HG02870 (cell line): ENCODE measurements around the gene SPATA2.
"Not testable (repeated sequence)": the region's sequence is repeated elsewhere in the genome, so short reads cannot be mapped to it uniquely, and the experiment has no call there.

Experiments used
- ATAC-seq: cut with Tn5 transposase; IDR thresholded peaks from one replicate; pipeline ENCODE4 v1.9.1; 2021; ENCODE audit warnings: mild to moderate bottlenecking, moderate library complexity; ENCODE audit not compliant: unreplicated experiment

Gene SPATA2

DNA sequence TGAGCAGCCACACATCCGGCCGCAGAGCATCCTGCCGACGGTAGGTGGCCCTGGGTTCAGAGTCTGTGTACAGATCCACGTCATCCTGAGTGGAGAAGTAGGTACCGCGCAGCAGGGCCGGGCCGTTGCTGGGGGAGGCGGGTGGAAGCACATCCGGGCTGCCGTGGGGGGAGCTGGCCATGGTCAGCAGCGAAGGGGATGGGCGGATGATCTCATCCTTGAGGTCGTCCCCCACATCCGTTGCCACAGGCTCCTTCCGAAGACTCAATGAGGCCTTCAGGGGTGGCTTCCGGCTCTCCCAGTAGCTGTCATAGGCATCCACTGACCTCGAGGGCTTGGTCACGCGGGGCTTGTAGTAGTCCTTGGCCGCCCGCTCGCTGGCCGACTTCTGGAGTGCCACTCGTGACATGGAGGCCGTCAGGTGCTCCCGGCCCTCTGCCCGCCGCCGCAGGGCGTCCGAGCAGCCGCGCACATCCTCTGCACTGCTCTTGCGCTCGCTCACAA lies 9.2 kb downstream of the SPATA2 start:
- no peak for ATAC-seq

DNA sequence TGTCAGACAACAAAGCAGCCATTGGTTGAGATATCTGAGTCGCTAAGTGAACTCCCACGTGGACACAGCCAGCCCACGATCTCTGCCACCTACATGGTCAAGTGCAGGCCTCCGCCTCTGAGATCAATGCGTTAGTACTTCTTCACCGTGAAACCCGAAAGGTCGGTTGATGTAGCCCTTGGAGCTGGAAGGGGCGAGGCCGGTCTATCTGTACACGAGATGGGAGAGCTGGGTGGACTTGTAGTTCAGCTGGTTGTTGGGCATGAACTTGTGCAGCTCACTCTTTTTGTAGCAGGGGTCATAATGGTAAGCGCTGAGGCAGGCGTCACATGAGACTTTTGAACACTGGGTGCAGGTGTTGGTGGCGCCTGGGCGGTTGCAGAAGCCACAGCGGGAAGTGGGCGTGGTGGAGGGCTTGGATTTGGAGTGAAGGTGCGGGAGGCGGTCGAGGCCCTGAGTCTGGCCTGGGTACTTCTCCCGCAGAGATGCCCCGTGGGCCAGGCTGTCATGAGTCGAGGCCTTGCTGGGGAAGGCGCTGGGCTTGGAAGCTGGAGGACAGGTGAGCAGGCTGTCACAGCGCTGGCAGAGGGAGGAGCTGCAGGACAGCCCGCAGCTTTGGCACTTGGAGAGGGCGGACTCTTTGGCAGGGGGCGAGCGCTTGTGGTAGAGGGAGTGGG lies 9.8 kb downstream of the SPATA2 start:
- ATAC-seq = no peak

DNA sequence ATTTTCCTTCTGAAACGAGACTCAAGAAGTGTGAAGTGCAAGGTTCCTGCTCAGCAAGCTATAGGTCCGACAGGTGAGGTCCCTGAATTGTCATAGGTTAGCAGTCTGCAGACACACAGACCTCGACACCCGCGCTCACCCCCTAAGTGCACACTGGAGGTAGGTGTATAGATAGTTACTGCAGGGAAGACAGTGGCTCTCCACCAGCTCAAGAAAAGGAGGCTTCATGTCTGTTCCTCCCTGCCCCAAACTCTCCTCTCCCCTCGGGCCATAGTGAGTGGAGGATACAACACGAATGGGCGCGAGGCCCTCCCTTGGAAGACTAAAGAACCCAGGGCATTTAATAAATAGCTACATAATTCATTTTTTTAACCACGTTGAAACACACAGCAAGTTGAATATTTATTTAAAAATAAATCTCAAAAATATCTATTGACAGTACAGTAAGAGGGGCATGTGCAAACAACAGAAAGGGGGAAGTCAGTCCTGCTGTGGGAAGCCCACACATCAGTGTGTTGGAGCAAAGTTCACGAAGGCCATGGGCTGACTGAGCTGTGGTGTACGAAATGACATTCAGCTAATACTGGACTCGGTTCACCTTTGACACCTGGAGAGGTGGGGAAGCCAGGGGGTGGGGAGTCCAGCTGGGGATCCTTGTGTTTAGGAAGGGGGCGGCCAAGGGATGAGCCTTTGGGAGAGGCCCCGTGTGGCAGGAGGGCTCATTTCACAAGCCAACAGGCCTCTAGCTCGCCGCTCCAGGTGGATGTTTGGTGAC lies 10.7 kb downstream of the SPATA2 start:
- ATAC-seq = no peak

DNA sequence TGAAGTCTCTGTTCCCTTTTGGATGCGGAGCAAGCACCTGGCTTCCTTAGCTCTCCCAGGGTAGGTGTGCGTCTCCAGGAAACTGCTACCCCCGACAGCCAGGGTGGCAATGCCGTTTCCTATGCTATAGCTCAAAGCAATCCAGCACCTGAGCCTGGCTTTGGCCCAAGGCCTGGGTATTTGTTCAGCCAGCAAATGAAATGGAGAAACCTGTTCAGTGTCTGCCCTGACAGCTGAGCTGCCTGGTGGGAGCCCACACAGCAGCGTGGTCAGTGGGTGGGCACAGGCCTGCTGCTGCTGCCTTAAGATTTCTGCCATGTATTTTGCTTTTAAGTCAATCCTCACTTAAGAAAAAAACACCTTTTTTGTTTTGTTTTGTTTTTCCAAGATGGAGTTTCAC lies 13.7 kb downstream of the SPATA2 start:
- no peak for ATAC-seq

DNA sequence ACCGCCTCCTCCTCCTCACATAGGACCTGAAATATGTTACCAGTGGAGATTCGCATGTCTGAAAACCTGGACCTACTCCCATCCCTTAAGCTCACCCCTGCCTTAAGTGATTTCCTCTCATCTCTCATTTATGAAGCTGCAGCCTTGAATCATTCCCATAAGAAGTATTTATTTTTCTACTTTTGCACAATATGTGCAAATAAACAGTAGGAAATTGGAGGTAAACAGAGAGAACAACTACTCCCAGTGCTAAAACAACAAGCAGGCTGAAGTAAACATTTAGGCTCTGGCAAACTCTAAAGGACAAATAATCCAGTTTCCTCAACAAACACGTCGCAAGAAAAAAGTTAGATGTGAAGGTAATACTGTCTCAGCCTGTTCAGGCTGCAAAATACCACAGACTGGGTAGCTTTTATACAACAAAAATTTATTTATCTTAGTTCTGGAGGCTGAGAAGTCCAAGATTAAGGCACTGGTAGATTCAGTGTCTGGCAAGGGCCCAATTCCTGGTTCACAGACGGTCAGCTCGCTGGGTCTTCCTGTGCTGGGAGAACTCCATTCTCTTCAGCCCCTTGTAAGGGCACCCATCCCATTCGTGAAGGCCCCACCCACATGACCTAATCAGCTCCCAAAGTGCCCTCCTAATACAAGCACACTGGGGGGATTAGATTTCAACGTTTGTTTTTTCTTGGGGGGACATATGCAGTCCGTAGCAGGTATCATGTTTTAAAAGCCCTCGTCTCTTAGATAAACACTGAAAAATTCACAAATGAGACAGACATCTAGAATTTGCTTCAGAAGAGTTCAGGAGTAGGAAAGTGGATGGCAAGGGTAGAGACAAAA lies 15.6 kb downstream of the SPATA2 start:
- ATAC-seq = no peak

DNA sequence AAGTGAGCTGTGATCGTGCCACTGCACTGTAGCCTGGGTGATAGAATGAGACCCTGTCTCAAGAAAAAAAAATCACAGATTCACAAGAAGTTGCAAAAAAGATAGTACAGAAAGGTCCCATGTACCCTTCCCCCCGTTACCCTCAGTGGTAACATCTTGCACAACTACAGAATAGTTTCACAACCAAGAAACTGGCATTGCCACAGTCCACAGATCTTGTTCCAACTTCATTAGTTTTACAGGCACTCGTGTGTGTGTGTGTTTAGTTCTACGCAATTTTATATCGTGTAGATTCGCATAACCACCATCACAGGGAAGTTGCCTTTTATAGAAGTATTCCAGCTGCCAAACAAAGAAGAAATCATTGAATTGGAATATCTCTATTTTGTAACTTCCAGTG lies 19.1 kb downstream of the SPATA2 start:
- ATAC-seq = no peak

DNA sequence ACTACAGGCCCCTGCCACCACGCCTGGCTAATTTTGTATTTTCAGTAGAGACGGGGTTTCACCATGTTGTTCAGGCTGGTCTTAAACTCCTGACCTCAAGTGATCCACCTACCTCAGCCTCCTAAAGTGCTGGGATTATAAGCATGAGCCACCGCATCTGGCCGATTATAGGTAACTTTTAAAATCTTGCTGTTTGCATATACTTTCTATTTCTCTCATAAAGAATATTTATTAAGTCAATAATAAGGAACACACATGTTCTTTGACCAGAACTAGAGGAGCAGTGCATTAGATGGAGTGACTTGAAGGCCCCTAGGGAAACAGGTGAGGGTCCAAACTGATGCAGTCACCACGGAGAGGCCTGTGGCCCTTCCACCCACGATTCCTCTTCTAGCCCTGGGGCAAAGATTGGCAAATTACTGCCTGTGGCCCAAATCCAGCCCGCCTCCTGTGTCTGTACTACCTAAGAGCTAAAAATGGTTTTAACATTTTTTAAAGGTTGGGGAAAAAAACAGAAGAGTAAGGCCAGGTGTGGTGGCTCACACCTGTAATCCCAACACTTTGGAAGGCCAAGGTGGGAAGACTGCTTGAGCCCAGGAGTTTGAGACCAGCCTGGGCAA lies 19.7 kb downstream of the SPATA2 start:
- not testable (repeated sequence) for ATAC-seq

DNA sequence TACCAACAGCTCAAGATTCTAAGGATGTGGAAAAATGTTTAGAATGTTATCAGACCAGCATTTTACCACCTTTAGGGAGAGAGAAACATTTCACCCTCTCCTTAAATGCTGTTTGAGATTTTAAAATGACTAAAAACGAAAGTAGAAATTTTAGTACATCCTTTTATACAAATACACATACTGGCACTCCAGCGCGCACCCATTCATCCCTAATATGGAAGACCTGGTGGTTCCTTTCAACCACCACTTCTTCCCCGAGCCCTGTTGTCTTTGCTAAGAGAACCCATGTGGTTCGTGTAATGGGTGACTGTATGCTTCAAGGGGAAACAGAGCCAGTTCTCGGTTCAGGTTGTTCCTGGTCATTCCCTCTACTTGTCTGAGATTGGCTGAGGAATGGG lies 21.3 kb downstream of the SPATA2 start:
- ATAC-seq = no peak

DNA sequence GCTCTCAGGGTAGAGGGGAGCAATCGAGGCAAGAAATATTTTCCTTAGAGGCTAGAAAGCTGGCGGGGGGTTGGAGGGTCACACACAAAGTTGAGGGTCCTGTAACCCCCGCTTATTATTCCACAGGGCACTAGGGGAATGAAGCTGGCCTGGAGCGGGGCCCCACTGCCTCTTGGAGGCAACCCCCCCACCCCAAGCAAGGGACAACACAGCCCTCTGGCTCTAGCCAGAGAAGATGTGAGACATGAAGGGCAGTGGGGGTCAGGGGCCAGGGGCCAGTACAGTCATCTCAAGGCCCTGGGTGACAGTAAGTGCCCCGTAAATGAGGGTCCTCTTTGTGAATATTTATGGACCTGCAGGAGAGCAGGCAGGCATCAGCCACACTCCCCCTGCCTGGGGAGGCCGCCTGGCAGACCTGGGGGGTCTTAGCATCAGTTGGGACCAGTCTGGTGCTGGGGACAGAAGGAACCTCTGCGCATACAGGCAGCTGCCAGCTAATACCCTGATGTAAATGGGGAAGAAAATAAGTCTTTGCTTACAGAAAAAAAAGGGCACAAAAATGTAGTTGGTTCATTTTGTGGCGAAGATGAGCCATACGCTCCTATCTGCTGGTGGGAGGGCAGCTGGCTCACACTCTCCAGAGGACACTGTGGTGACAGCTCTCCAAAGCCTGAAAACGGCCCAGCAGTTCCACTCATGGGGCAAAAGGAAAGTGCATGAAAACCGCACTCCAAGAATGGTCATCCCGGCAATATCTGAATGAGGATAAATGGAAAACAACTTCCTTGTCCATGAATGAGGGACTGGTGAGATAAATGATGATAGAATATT lies 21.9 kb downstream of the SPATA2 start:
- no peak for ATAC-seq

DNA sequence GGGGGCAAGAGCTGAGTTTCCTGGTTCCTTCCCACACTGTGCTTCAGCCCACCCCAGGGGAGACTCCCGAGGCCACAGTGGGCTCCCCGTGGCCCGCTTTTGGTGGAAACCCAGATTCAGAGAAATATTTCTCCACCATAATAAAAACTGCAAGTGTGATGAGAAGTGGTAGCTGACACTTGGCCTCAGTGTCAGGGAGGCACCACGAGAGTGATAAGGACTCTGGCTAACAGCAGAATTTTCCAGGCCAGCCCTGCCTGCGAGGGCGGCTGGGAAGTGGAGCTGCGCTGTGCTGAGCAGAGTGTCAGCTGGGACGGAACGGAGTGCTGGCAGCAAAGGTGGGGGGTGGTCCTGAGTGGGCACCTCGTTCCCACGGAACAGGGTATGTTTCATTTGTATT lies 22.5 kb downstream of the SPATA2 start:
- no peak for ATAC-seq

DNA sequence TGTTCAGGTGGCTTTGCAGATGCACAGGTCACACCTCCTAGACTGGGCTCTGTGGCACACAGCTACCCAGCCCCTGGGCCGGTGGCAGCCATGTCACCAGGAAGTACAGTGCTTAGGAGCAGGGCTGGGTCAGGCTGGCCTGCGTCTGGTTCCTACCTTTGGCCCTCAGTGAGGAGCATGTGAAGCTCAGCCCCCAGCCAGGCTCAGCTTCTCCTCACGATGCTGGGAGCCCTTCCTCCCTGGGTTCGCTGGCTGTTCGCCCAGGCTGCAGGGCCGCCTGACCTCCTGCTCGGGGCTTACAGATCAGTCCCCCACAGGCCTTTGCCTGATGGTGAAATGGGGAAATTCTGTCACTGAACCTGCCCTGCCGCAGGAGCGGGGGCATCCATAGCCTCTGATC lies 23.1 kb downstream of the SPATA2 start:
- ATAC-seq = no peak

DNA sequence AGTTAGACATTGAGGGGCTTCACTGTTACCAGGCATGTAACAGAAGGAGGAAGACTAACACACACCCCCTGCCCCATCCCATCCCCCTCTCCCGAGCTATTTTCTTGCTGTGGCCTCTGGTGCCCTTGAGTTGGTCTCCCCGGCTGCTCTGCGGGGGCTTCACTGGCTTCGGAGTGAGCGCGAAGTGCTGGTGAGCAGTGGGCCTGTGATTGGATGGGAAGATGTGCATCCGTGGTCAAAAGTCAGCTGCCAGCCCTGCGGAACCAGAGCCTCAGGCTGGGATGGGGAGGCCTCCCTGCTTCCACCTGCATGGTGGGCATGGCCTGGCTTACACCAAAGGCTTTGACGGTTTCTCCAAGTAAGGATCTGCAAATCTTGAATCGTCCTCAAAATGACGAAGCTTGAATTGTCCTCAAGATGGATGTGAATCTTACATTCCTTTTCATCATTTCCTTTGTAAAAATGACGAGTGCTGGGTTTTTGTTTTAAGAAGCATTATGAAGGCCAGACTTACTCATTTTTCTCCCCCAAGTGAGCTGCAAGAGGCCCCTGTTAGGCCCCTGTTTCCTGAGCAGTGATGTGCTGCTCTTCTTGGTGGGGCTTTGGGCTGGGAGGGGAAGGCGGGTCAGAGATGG lies 23.7 kb downstream of the SPATA2 start:
- no peak for ATAC-seq

DNA sequence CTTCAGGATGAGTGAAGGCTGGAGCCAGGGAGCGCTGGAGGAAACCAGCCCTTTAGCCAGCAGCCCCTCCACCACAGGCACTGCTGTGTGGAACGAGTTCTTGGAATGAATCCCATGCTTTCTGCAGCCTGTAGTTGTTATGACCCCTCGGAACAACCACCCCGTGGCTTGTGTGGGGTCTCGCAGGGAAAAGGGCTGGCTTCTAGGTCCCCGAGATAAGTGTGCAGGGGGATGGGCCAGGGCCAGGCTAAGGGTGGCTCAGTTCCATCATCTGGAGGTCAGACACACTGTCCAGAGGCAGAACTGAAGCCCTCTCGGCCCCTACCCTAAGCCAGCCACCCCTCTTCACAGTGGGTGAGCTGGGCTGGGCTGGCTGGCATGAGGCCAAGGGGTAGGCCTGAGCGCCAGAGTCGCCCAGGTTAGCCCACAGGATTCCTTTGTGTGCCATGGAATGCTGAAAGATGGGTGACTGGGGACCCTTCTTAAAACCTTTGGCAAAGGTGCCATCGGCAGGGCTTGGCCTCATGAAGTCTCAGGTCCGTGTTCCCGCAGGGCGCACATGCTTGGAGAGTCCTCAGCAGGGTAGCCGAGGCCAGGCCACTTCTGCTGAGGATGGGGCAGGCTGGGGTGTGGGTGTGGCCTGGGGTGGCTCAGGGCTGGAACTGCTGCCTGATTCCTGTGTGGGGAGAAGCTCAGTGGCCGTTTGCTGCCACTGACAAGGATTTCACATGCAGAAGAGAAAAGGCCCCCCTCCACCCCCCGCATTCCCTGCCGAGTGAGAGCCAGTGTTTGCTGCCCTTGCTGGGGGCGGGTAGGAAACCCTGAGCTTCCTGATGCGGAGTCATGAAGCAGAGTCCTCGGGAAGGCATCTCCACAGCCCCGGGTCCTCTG lies 24.6 kb downstream of the SPATA2 start:
- no peak for ATAC-seq

DNA sequence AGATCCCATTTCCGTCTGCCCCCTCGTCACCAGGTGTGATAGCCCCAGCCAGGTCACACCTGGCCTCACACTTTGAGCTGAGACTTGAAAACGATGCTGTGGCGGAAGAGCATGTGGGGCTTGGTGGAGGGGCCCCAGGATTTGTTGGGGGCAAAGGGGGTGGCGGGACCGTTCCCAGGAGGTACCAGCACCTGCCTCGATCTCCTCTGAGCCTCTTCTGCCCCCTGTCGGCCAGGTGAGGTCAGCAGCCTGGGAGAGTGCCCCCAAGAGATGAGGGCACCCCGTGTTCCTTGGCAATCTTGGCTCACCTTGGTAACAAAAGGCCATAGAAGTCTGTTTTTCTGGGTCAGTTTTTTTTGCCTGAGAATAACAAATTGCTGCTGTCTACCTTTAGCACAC lies 25.4 kb downstream of the SPATA2 start:
- no peak for ATAC-seq

DNA sequence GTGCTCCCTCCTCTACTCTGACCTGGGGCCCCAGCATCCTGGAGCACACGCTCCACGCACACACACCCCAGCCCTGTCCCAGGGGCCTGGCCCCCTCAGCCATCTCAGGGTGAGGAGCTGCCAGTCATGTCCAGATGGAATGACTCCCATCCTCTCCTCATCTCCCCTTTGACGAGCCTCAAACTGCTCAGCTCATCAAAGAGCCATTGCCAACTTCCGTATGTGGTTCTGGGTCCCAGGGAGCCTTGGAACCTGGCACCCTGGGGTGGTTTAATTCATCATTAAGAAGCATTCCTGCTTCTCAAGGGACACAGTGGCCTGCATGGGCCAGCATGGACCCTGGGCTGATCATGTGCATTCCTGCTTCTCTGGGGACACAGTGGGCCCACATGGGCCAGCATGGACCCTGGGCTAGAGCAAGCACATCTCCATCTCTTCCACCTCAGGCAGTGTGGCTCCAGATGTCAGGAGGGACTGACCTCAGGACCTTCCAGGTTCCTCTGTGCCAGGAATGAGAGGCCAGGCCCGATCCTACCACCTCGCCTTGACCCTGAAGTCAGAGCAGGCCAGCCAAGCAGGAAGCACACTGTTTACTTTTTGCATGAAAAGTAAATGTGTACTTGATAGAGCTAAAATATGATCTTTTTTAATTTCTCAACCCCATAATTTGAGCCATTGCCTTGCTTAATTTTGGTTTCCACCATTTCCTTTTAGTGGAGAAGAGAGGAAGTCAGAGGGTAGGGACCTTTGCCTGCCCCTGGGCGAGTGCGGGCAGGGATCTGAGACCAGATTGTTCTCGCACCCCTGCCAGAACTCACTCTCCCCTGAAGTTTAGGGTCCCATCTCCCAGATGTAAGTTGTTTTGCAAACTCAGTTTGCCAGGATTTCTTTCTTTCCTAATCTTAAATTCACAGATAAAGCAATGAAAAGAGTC lies 26.1 kb downstream of the SPATA2 start:
- ATAC-seq = no peak

DNA sequence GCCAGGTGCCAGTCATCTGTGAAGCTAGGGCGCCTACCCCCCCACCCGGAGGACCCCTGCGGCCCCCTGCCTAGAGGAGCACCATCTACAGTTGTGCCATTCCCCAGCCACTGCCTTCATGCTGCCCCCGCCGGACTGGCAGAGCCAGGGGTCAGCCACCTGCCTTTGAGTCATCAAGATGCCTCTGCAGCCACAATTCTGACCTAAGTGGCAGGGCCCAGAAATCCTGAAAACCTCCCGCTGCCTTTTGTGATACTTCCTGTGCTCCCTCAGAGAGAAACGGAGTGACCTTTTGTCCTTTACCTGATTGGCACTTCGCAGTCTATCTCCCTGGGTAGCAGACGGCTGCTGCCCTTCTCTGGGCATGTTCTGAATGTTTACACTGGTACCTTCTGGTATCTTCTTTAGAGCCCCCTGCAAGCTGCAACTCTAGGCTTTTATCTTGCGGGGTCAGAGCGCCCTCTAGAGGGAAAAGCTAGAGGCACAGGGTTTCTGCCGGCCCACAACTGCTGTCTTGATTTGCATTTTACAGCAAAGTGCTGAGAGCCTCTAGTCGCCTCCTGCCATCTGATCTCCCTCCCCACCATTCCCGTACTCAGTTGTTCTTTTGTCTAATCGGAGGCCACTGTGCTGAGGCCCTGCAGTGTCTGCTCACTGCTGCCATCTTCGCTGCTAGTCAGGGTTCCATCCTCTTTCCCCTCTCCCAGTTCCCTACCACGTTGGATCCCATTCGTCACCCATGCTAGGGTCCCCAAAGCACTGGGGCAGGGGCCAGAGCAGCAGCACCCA lies 26.9 kb downstream of the SPATA2 start:
- no peak for ATAC-seq
